Measurements from ENCODE around the gene SEPHS1. TPM values are rescaled to one million over a fixed set of nuclear protein-coding genes. Genes with fewer than 3 reads are reported as not detected.

SEPHS1 gene
- total and polyA plus RNA-seq, 7 donors: 25.9 to 41.0 (median 33.5) TPM

- TF ChIP-seq POLR2A (IDR thresholded peaks at IDR 0.05) (no peak), POLR2AphosphoS5 (IDR thresholded peaks at IDR 0.05) (no peak), CTCF (IDR thresholded peaks at IDR 0.05) (no peak), EP300 (IDR thresholded peaks at IDR 0.05) (no peak)
- Histone ChIP-seq H3K4me3 (no peak overlapping the region), H3K36me3 (no peaks in the 10 kb centered on the region), H3K9me3 (no peaks in the 10 kb centered on the region), H3K27ac (no peak overlapping the region), H3K4me1 (peaks cover 0 to 13% (median 4%) of the 10 kb centered on the region in 4 donors), H3K27me3 (no peaks in the 10 kb centered on the region)
- WGBS, 2 donors: 25 to 51% methylated on average over 3 of the region's 3 CpGs
- DNase-seq: no peak
- intact Hi-C loops (cut with DNase I): no loop called here
Observed at GRCh38 chr10:13268841-13269240, 79.3 kb downstream of the SEPHS1 start.

GRCh38 chr10:13268310-13268709 is 79.8 kb downstream of the SEPHS1 start:
- no peaks in the 10 kb centered on the region for H3K9me3 ChIP-seq
- peaks cover 0 to 3% (median 0%) of the 10 kb centered on the region in 3 donors for H3K27me3 ChIP-seq
- no peak for DNase-seq
- TF ChIP-seq POLR2A (IDR thresholded peaks at IDR 0.05): no peak
- no peak for TF ChIP-seq CTCF (IDR thresholded peaks at IDR 0.05)
- TF ChIP-seq EP300 (IDR thresholded peaks at IDR 0.05): no peak
- TF ChIP-seq POLR2AphosphoS5 (IDR thresholded peaks at IDR 0.05): no peak
- peaks cover 0 to 13% (median 4%) of the 10 kb centered on the region in 4 donors for H3K4me1 ChIP-seq
- WGBS, 2 donors: 73 to 98% methylated on average over 4 of the region's 4 CpGs
- H3K27ac ChIP-seq: no peak overlapping the region
- no peak overlapping the region for H3K4me3 ChIP-seq
- intact Hi-C loops (cut with DNase I): no loop called here
- no peaks in the 10 kb centered on the region for H3K36me3 ChIP-seq

Other genes starting within 250 kb of the SEPHS1 start
- gene OPTN, start 248.1 kb downstream of the SEPHS1 start, total RNA-seq: 10 to 100 TPM; 53.5 to 72.6 (median 59.7) TPM
- 100 to 1,000 TPM in 2 of 3 donors, 10 to 100 TPM in 1; 54.2 to 127 (median 117) TPM for gene OPTN, start 248.1 kb downstream of the SEPHS1 start, polyA plus RNA-seq
- under 1 TPM in 3 of 4 donors, not detected in 1; 0.14 to 0.83 (median 0.36) TPM for gene MCM10, start 186.7 kb downstream of the SEPHS1 start, total RNA-seq
- gene MCM10, start 186.7 kb downstream of the SEPHS1 start, polyA plus RNA-seq: 1 to 10 TPM in 1 of 3 donors, under 1 TPM in 1, not detected in 1; 0.92 to 3.2 TPM
- not detected for gene UCMA, start 113.9 kb downstream of the SEPHS1 start, total RNA-seq
- not detected for gene UCMA, start 113.9 kb downstream of the SEPHS1 start, polyA plus RNA-seq
- gene PHYH, start 48.2 kb downstream of the SEPHS1 start, total RNA-seq: 10 to 100 TPM; 39.9 to 48.1 (median 41.6) TPM
- 100 to 1,000 TPM in 1 of 3 donors, 10 to 100 TPM in 2; 23.3 to 193 (median 87.7) TPM for gene PHYH, start 48.2 kb downstream of the SEPHS1 start, polyA plus RNA-seq
- gene BEND7, start 180.7 kb upstream of the SEPHS1 start, total RNA-seq: 10 to 100 TPM; 11.8 to 27.2 (median 24.0) TPM
- 10 to 100 TPM in 1 of 3 donors, 1 to 10 TPM in 2; 5.3 to 11.4 (median 7.6) TPM for gene BEND7, start 180.7 kb upstream of the SEPHS1 start, polyA plus RNA-seq
- gene PRPF18, start 238.7 kb upstream of the SEPHS1 start, total RNA-seq: 10 to 100 TPM; 25.8 to 39.3 (median 29.0) TPM
- gene PRPF18, start 238.7 kb upstream of the SEPHS1 start, polyA plus RNA-seq: 10 to 100 TPM; 21.2 to 29.6 (median 23.4) TPM

Data from sigmoid colon (tissue), 7 donors.